Measurements from ENCODE around the gene TUBA3E. TPM values are rescaled to one million over a fixed set of nuclear protein-coding genes. Genes with fewer than 3 reads are reported as not detected.
"Not testable (repeated sequence)": the region's sequence is repeated elsewhere in the genome, so short reads cannot be mapped to it uniquely, and the experiment has no call there.

The TUBA3E gene
- total and polyA plus RNA-seq, 2 of the 8 experiments (the other 6 are each of a cell fraction or from before 2014, with no cell fraction given): not detected

- no peak for TF ChIP-seq TAF7 (optimal IDR thresholded peaks at IDR 0.05; ENCODE audit: borderline replicate concordance, low read depth, low read length)
These were observed 8.0 kb downstream of the TUBA3E start (continued) for GRCh38 chr2:130190237-130190636.

DNA sequence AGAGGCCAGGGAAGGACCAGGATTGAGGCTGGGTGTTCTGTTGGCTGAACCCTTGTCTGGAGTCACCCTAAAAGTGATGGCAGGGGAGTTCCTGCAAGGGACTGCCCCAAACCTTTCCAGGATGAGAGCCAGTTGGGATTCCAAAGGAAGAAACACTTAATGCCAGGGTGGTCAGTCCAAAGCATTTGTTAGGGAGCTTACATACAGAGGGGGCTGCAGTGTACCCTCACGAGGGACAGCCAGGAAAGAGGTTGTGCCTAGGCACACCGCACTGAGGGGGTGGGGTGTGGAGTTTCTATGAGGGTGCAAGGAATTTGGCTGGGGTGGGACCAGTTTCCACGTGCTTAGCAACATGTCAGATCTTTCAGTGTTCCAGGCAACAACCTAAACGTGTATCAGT lies 9.3 kb downstream of the TUBA3E start:
- H2BK5ac ChIP-seq (ENCODE audit: low read depth, low read length); H3K4me3 ChIP-seq (ENCODE audit: extremely low read depth in 1 of 4, insufficient read depth in 2 of 4, low read depth in 3 of 4, low read length in 4 of 4); H3K4ac ChIP-seq (replicated peaks; ENCODE audit: insufficient read length, low read depth, low read length); H2BK120ac ChIP-seq (replicated peaks; ENCODE audit: low read depth, low read length); H2AFZ ChIP-seq (ENCODE audit: low read length); CTCF ChIA-PET (ENCODE audit: partially characterized antibody); H3K9ac ChIP-seq (replicated peaks in 1 of 4; ENCODE audit: extremely low read depth in 1 of 4, low read depth in 3 of 4, low read length in 3 of 4); H3K9me3 ChIP-seq (ENCODE audit: insufficient read depth in 2 of 2, low read depth in 1 of 2, low read length in 1 of 2); H3K23me2 ChIP-seq (ENCODE audit: low read depth, low read length); H2BK20ac ChIP-seq (ENCODE audit: low read length); H3K36me3 ChIP-seq (ENCODE audit: control insufficient read depth in 2 of 4, insufficient read depth in 4 of 4, low read length in 3 of 4); H3K14ac ChIP-seq (ENCODE audit: insufficient read length); H4K20me1 ChIP-seq (replicated peaks in 1 of 2; ENCODE audit: control insufficient read depth in 1 of 2, insufficient read depth in 2 of 2, low read length in 2 of 2); H2AK5ac ChIP-seq (ENCODE audit: low read depth, low read length); H4K91ac ChIP-seq (replicated peaks; ENCODE audit: insufficient read length, low read length); H3K27ac ChIP-seq (ENCODE audit: low read depth, low read length); H3K79me1 ChIP-seq (ENCODE audit: low read depth, low read length); FAIRE-seq; H3K4me2 ChIP-seq (ENCODE audit: insufficient read depth in 1 of 2, low read depth in 2 of 2, low read length in 2 of 2); H3K79me2 ChIP-seq (ENCODE audit: control insufficient read depth in 1 of 2, insufficient read depth in 2 of 2, low read length in 2 of 2); H4K5ac ChIP-seq (ENCODE audit: insufficient read length, low read depth, low read length); H2BK12ac ChIP-seq (ENCODE audit: low read depth, low read length); H3K27me3 ChIP-seq (replicated peaks in 1 of 4; ENCODE audit: control insufficient read depth in 3 of 4, extremely low read depth in 1 of 4, insufficient read depth in 3 of 4, low read length in 3 of 4); DNase-seq (ENCODE audit: low read depth in 1 of 2, low spot score in 2 of 2); H2BK15ac ChIP-seq (ENCODE audit: low read length); H3K23ac ChIP-seq (ENCODE audit: insufficient read length); H3K4me1 ChIP-seq (replicated peaks in 1 of 4; ENCODE audit: control insufficient read depth in 3 of 4, insufficient read depth in 4 of 4, low read length in 3 of 4); H3K56ac ChIP-seq (replicated peaks; ENCODE audit: insufficient read length, low read depth, low read length); H3K18ac ChIP-seq (ENCODE audit: extremely low read depth, low read length); H4K8ac ChIP-seq (ENCODE audit: extremely low read depth, insufficient read depth, low read length): not testable (repeated sequence)
- 100% methylated on average over 2 of the region's 4 CpGs; no CpG with 5 or more reads in 1 of the 2 experiments for WGBS, 2 experiments (ENCODE audit: extremely low coverage in 1 of 2, insufficient coverage in 1 of 2, insufficient read length in 1 of 2, insufficient replicate concordance in 2 of 2, low coverage in 1 of 2, low lambda C conversion rate in 2 of 2, missing lambda C conversion rate in 1 of 2)
- POLR2A ChIA-PET (ENCODE audit: partially characterized antibody): interaction anchor here (1.8 kb wide), 1 partner anchor 1298 kb away, joined by 3 read pairs; no protein-coding TSS in a partner anchor

Measured in H1 (cell line).